Measurements from ENCODE around the gene CZIB. TPM values are rescaled to one million over a fixed set of nuclear protein-coding genes. Genes with fewer than 3 reads are reported as not detected.

CZIB gene
- total RNA-seq, 2 donors from 2014 or later = 37.5 to 44.5 TPM

DNA sequence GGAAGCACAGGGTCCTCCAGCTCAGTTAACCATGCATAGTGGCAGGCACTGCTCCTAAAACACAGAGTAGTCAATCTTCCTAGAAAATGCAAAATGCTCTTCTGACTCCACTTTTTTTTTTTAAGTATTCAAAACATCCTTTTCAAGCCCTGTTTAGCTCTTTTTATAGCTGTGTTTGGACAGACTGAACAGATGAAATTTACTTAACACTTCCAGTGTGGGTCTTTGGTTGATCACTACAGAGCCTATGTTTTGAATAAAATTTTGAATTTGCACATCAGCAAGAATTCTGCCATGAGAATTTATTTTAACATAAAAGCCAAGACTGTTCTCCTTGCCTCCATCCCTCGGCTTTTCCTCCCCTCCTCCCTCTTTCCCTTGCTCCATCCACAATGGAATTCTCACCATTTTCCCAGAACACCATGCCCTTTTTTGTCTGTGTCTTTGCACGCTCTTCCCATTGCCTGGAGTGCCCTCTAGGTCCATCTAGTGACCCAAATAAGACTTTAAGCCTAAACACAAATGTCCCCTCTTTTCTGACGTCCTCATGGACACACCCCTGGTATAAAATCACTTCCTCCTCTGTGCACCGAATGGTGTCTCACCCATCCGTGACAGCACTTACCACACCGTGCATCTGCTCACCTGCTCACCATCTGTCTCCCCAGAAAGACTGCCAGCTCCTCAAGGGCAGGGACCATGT, 47.9 kb downstream of the CZIB start:
- peak overlapping the region; percentile 25 for H3K4me3 Mint-ChIP-seq
- DNase-seq (ENCODE audit: low spot score) = no peak
- H3K4me1 Mint-ChIP-seq (ENCODE audit: low read depth in 2 of 2) = peaks cover 7 to 13% of the 10 kb centered on the region in 2 donors
- no peaks in the 10 kb centered on the region for H3K36me3 Mint-ChIP-seq
- no peak for ATAC-seq
- no peaks in the 10 kb centered on the region for H3K9me3 Mint-ChIP-seq
- peaks cover 7 to 18% of the 10 kb centered on the region in 2 donors for H3K27me3 Mint-ChIP-seq
- H3K27ac Mint-ChIP-seq = peak overlapping the region; percentile 3 to 8

DNA sequence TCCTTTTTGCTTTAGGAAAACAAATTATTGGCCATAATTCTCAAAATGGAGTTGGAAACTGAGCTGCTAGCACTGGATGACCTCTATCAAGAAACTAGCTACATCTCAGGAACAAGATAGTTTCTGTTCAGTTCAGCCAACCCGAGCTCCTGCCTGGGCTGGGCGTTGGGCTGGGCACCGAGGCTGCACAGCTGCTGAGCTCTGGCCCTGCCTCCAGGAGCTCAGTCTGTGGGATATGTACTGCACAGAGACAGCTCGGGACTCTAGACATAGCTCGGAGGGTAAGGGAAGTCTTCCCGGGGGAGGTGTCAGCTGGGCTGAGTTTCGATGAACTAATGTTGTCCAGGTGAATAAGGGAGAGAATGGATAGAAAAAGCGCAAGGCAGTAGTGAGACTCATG, 53.5 kb downstream of the CZIB start:
- ATAC-seq = no peak
- H3K27ac Mint-ChIP-seq = no peak overlapping the region
- no peaks in the 10 kb centered on the region for H3K9me3 Mint-ChIP-seq
- H3K4me3 Mint-ChIP-seq = no peak overlapping the region
- no peaks in the 10 kb centered on the region for H3K27me3 Mint-ChIP-seq
- no peaks in the 10 kb centered on the region for H3K4me1 Mint-ChIP-seq (ENCODE audit: low read depth in 2 of 2)
- no peak for DNase-seq (ENCODE audit: low spot score)
- H3K36me3 Mint-ChIP-seq = no peaks in the 10 kb centered on the region

DNA sequence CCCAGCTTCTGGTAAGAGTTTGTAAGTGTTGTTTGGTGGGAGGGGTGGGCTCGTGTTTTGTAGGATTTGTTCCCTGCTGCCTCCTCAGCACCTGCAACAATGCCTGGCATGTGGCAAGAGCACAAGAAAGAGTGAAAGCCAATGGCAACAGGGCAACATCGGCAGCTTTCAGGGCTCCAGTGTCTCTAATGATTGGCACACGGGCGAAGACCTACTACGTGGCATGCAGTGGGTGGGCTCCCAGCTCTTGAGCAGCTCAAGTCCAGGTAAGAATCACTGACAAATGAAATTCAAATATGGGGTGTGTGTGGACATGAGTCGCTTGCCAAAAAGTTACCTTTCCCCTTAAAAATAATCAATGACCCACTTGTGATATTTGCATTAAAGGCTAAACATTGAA, 54.1 kb downstream of the CZIB start:
- ATAC-seq (no peak), DNase-seq (ENCODE audit: low spot score) (no peak)
- no peaks in the 10 kb centered on the region for H3K36me3 Mint-ChIP-seq
- no peaks in the 10 kb centered on the region for H3K27me3 Mint-ChIP-seq
- no peak overlapping the region for H3K27ac Mint-ChIP-seq
- no peak overlapping the region for H3K4me3 Mint-ChIP-seq
- no peaks in the 10 kb centered on the region for H3K4me1 Mint-ChIP-seq (ENCODE audit: low read depth in 2 of 2)
- H3K9me3 Mint-ChIP-seq = no peaks in the 10 kb centered on the region

- ATAC-seq = no peak
- Mint-ChIP-seq H3K4me3 (no peak overlapping the region), H3K27ac (no peak overlapping the region)
Observed at GRCh38 chr1:53165408-53165961, 54.9 kb downstream of the CZIB start.

More at GRCh38 chr1:53165408-53165961, 54.9 kb downstream of the CZIB start:
- Mint-ChIP-seq H3K4me1 (ENCODE audit: low read depth in 2 of 2) (no peaks in the 10 kb centered on the region), H3K9me3 (no peaks in the 10 kb centered on the region), H3K36me3 (no peaks in the 10 kb centered on the region), H3K27me3 (no peaks in the 10 kb centered on the region)
- no peak for DNase-seq (ENCODE audit: low spot score)

Other genes with a start within 250 kb of the CZIB start
- not detected for gene PODN, start 158.4 kb downstream of the CZIB start, total RNA-seq
- 1 to 10 TPM in 1 of 2 donors, under 1 TPM in 1; 0.29 to 1.1 TPM for gene SLC1A7, start 78.0 kb downstream of the CZIB start, total RNA-seq
- gene CPT2, start 23.8 kb downstream of the CZIB start, total RNA-seq = 10 to 100 TPM; 12.3 to 14.7 TPM
- 10 to 100 TPM; 62.6 to 65.4 TPM for gene MAGOH, start 17.9 kb upstream of the CZIB start, total RNA-seq
- 100 to 1,000 TPM in 1 of 2 donors, 10 to 100 TPM in 1; 87.8 to 194 TPM for gene LRP8, start 107.4 kb upstream of the CZIB start, total RNA-seq
- gene DMRTB1, start 238.8 kb upstream of the CZIB start, total RNA-seq = not detected

Measured in natural killer cell treated with Interleukin-12 subunit alpha and Interleukin-12 subunit beta and Interleukin-15 and Interleukin-18, amount 100 ng/mL, for 72 hours (primary cell).